Activated naive CD8-positive, alpha-beta T cell treated with anti-CD3 and anti-CD28 coated beads for 36 hours (primary cell): ENCODE data around the gene GGT6. TPM values are rescaled to one million over a fixed set of nuclear protein-coding genes. Genes with fewer than 3 reads are reported as not detected.

Experiments
- DNase-seq: peaks from one replicate; pipeline ENCODE4 v3.0.0; 2021
- H3K27ac Mint-ChIP-seq: one replicate; pipeline ENCODE4 v1.8.0; 2022; ENCODE audit warnings: mild to moderate bottlenecking, moderate library complexity, mixed read lengths
- H3K27me3 Mint-ChIP-seq: one replicate; pipeline ENCODE4 v1.8.0; 2022; ENCODE audit warnings: mild to moderate bottlenecking, mixed read lengths
- H3K36me3 Mint-ChIP-seq: one replicate; pipeline ENCODE4 v1.8.0; 2021; ENCODE audit warnings: mild to moderate bottlenecking, mixed read lengths
- H3K4me1 Mint-ChIP-seq: one replicate; pipeline ENCODE4 v1.8.0; 2021; ENCODE audit warnings: mixed read lengths
- H3K4me3 Mint-ChIP-seq: one replicate; pipeline ENCODE4 v1.8.0; 2022; ENCODE audit warnings: mild to moderate bottlenecking, moderate library complexity, mixed read lengths
- H3K9me3 Mint-ChIP-seq: one replicate; pipeline ENCODE4 v1.8.0; 2022; ENCODE audit warnings: mixed read lengths
- total RNA-seq, 2 experiments: library from RNA; stranded (reverse); gene quantifications; one replicate each; pipeline ENCODE4 v1.2.3, GENCODE V29; 2021

The GGT6 gene
- total RNA-seq, 2 experiments from 2014 or later, result not detected

DNA sequence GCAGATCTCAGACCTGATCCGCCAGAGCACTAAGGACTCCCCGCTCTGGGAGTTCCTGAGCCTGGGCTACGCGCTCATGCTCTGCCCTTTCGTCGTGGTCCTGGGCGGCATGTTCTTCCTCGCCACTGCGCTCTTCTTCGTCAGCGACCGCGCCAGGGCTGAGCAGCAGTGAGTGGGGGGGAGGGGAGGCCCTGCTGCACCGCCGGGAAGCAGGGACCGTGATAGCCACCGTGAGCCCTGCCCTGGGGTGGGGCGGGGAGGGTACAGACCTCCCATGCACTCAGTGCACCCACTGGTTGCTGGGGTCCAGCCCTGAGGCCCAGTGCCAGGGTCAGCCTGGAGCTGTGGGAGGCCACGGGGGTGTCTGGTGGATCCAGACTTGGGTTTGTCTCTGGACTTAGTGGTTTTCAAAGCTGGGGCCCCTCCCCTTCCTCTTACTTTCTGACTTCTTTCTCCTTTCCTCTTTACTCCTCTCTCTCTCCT is 24.1 kb downstream of the GGT6 start:
- Mint-ChIP-seq H3K36me3 (peaks cover 3% of the 10 kb centered on the region), H3K4me3 (no peak overlapping the region), H3K4me1 (peaks cover 7% of the 10 kb centered on the region), H3K27me3 (peaks cover 6% of the 10 kb centered on the region), H3K9me3 (no peaks in the 10 kb centered on the region), H3K27ac (no peak overlapping the region)
- no peak for DNase-seq

DNA sequence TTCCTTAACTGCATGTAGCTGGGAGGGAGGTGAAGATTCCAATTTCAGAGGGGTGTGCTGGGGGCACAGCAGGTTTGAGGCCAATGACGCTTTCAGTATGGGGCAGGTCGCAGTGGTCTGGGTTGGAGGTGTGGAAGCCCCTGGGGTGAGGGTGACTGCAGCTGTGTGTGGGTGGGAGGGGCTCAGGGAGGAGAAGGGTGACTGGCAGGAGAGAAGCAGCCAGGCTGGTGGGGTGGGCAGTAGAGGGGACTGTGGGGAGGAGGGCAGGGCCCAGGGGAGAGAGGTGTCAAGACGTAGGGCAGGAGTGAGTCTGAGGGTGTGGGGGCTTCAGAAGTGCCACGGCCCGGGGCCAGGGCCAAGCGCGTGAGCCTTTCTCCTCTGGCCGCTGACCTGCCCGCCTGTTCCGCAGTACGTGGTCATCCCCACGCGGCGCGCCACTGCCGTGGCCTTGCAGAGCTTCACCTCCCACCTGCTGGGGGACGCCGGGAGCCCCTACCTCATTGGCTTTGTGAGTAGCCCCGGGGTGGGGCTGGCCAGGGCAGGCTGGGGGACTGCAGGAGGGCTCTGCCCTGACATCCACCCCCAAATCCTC is 24.6 kb downstream of the GGT6 start:
- Mint-ChIP-seq H3K27ac (no peak overlapping the region), H3K4me1 (peaks cover 7% of the 10 kb centered on the region), H3K36me3 (peaks cover 3% of the 10 kb centered on the region), H3K9me3 (no peaks in the 10 kb centered on the region), H3K27me3 (peaks cover 6% of the 10 kb centered on the region), H3K4me3 (no peak overlapping the region)
- DNase-seq, result no peak

DNA sequence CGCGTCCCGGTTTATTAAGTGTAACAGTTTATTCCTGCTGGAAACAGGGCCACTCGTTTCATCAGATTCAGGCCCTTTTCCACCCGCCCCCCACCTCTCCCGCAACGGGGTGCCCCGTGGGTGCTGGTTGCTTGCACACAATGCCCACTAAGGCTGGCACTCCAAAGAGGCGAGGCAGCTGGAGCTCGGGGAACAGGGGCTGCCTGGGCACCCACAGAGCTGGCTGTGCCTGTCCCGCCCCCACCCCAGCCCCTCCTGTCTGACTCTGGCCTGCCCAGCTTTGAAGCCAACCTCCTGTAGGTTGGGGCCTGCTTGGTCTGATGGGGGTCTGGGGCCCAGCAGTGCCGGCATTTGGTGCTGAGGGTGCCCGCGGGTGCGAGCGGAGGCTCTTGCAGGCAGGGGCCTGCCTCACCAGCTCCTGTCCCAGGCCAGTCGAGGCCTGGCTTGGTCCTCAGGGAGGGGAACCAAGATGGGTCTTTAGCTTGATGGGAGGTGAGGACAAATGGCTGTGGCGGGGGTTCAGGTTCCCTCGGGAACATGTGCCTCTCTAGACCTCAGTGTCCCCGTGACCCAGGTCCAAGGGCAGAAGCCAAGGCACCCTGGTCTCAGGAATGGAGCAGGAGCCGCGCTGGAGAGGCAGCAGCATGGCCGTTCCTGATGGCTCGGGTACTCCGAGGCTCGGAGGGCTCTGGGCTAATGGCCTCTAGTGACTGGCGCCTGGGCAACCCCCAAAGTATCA is 25.3 kb downstream of the GGT6 start:
- no peak for DNase-seq
- H3K27me3 Mint-ChIP-seq, result peaks cover 6% of the 10 kb centered on the region
- H3K9me3 Mint-ChIP-seq, result no peaks in the 10 kb centered on the region
- no peak overlapping the region for H3K4me3 Mint-ChIP-seq
- peaks cover 7% of the 10 kb centered on the region for H3K4me1 Mint-ChIP-seq
- H3K27ac Mint-ChIP-seq, result no peak overlapping the region
- H3K36me3 Mint-ChIP-seq, result peaks cover 3% of the 10 kb centered on the region

DNA sequence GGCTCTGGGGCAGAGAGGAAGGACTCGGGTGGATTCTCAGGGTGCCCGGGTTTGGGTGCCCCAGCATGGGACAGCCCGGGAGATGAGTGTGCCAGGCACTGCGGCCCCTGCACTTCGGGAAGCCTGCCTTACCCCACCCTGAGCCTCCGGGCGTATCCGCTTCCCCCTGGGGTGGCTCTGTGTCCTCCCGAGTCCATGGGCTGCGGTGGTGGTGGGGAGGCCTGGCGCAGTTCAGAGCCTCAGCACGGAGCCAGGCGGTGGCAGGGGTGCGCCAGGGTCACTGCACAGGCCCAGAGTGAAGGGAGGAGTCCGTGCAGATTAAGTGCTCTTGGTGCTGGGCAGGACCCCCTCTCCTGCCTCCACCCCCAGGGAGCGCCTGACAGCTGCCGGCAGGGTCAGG is 25.9 kb downstream of the GGT6 start:
- Mint-ChIP-seq H3K4me1 (peaks cover 7% of the 10 kb centered on the region), H3K36me3 (no peaks in the 10 kb centered on the region), H3K4me3 (peak overlapping the region; percentile 41), H3K27ac (peak overlapping the region; percentile 52), H3K27me3 (peaks cover 9% of the 10 kb centered on the region), H3K9me3 (no peaks in the 10 kb centered on the region)
- DNase-seq, result no peak

DNA sequence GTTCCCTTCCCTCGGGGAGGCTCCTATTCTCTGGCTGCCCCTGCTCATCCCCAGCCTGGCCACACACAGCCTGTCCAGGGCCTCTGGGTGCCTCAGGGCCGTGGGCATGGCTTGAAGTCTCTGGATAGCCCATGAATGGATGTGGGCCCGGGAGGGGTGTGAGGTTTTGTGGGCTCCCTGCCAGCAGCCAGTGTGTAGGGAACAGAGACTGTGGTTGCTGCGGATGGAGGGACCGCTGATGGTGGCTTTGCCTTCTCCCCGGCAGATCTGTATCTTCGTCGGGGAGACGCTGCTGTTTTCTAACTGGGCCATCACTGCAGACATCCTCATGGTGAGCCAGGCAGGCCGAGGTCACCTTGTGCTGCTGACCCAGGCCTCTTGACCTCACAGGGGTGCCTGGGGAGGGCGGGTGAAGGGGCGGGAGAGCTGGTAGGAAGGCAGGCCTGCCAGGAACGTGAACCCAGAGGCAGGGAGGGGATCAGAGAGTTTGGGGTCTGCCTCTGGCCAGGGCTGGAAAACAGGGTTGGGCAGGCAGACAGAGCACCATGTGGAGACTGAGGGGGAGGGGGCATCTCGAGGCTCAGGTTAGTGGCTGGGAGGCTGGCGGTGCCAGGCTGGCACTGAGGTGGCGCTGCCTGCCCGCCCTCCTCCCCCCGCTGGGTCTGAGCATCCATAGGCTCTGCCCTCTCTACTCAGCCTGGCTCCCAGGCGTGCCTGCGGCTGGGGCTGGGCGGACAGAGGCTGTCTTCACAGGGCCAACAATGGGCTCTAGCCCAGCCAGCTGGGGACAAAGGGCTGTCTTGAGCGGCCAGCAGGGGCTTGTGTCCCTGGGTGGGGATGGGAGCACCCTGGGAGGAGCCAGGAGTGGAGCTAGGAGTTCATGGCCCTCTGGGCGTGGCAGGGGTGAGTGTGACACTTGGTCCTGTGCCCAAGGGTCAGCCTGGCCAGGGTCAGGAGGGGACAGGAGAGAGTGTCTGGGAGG is 26.6 kb downstream of the GGT6 start:
- no peak for DNase-seq
- Mint-ChIP-seq H3K36me3 (no peaks in the 10 kb centered on the region), H3K4me1 (peaks cover 7% of the 10 kb centered on the region), H3K4me3 (peak overlapping the region; percentile 41), H3K27me3 (peaks cover 12% of the 10 kb centered on the region), H3K27ac (peak overlapping the region; percentile 52), H3K9me3 (no peaks in the 10 kb centered on the region)

DNA sequence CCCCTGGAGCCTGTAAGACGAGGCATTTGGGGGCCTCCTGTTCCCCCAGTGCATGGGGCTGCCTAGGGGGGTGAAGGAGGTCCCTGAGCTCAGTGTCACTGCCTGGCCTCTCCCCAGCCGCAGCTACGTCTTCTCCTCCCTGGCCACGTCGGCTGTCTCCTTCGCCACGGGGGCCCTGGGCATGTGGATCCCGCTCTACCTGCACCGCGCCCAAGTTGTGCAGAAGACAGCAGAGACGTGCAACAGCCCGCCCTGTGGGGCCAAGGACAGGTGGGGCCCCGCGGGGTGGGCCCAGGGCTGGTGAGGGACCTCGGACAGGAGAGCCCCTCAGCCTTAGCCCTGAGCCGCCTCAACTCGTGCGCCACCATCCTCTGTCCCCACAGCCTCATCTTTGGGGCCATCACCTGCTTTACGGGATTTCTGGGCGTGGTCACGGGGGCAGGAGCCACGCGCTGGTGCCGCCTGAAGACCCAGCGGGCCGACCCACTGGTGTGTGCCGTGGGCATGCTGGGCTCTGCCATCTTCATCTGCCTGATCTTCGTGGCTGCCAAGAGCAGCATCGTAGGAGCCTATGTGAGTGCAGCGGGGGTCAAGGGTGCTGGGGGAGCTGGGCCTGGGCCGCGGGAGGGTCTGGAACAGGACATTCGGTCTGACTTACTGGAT is 27.4 kb downstream of the GGT6 start:
- DNase-seq, result no peak
- peaks cover 7% of the 10 kb centered on the region for H3K4me1 Mint-ChIP-seq
- H3K27ac Mint-ChIP-seq, result no peak overlapping the region
- no peaks in the 10 kb centered on the region for H3K36me3 Mint-ChIP-seq
- H3K9me3 Mint-ChIP-seq, result no peaks in the 10 kb centered on the region
- H3K27me3 Mint-ChIP-seq, result peaks cover 12% of the 10 kb centered on the region
- no peak overlapping the region for H3K4me3 Mint-ChIP-seq

DNA sequence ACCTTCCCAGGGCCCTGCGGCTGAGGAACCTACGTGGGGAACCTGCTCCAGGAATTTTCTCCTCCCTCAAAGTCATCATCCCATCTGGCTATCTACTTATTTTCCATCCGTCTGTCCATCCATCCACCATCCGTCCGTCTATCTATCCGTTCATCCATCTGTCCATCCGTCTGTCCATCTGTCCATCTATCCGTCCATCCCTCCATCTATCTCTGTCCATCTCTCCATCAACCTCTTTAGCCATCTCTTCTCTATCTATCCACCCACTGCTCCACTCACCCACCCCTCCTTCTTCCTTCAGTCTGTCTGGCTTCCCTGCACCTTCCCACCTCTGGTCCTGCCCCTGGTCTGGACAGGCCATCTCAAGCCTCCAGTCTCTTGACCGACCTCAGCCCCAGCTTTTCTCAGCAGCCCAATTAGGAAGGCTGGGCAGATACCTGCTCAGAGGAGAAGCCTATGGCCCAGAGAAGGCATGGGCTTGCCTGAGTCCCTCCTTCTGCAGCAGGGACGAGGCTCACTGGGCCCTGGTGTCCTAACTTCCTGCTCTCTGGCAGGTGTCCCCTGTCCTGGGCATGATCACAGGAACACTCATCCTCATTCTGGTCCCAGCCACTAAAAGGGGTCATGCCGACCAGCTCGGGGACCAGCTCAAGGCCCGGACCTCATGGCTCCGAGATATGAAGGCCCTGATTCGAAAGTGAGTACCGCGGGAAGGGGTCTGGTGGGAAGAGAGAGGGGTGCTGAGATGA is 28.2 kb downstream of the GGT6 start:
- H3K4me3 Mint-ChIP-seq, result no peak overlapping the region
- no peaks in the 10 kb centered on the region for H3K36me3 Mint-ChIP-seq
- H3K9me3 Mint-ChIP-seq, result no peaks in the 10 kb centered on the region
- DNase-seq, result no peak
- H3K4me1 Mint-ChIP-seq, result peaks cover 7% of the 10 kb centered on the region
- H3K27ac Mint-ChIP-seq, result no peak overlapping the region
- peaks cover 12% of the 10 kb centered on the region for H3K27me3 Mint-ChIP-seq

DNA sequence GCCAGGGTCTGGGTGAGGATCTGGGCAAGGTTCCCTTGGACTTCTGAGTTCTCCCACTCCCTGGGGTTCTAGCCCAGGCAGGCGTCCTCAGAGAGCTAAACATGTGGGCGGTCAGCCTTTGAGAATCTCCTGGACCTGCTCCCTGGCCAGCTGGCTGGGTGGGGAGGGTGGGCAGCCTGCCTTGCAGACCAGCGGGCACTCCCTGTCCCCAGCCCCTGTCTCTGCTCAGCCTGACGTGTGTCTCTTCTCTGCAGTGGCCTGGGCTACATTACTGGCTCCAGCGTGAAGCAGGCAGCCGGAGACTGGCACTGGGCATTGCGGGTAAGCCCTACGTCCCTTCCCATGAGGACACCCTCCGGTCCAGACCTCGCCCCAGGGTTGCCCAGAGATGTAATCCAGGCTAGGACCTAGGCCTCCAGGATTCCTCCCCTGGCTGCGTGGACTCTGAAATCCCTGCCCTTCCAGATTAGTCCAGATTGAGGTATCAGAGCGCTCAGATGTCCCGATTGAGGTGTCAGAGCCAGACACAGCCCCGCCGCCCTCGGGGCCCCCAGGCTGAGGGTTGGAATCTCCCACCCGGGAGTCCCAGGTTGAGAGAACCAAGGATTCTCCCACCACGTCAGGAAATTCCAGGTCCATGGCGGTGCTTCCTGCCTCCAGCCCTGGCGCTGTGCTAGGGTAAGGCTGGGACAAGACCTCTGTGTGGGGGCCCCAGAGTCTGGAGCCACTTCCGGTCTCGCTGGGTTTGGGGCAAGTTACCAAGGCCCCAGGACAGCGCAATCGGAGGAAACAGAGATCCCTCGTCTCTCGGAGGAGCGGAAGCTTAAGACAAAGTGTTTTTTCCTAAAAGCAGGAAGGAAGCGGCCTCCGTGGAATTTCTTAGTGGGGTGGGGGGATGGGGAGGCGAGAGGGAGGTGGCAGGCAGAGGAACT is 29.3 kb downstream of the GGT6 start:
- Mint-ChIP-seq H3K4me1 (peaks cover 7% of the 10 kb centered on the region), H3K27ac (no peak overlapping the region), H3K36me3 (no peaks in the 10 kb centered on the region), H3K4me3 (no peak overlapping the region), H3K27me3 (peaks cover 12% of the 10 kb centered on the region), H3K9me3 (no peaks in the 10 kb centered on the region)
- no peak for DNase-seq

DNA sequence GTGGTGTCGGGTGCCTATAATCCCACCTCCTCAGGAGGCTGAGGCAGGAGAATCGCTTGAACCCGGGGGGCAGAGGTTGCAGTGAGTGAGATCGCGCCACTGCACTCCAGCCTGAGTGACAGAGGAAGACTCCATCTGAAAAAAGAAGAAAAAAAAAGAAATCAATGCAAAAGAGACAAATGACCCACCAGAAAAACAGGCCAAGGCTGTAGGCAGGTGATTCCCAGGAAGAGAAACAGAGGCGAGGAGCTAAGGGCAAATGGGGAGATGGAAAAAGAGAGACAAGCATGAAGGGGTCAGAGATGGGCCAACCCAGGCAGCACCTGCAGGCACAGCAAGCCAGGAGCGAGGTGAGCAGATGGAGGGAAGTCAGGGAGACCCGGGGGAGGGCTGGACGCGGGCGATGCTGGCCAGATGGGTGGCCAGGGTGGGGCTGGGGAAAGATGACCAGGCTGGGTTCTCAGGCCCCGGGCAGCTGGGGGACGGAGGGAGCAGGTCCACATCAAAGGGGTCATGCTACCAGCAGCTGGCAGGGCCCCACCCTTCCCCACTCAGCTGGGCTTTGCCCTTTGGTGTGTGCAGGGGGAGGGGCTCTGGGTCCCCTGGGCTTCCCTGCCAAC is 30.7 kb downstream of the GGT6 start:
- no peak for DNase-seq
- no peaks in the 10 kb centered on the region for H3K9me3 Mint-ChIP-seq
- H3K27me3 Mint-ChIP-seq, result peaks cover 12% of the 10 kb centered on the region
- H3K4me1 Mint-ChIP-seq, result peaks cover 7% of the 10 kb centered on the region
- no peak overlapping the region for H3K4me3 Mint-ChIP-seq
- no peak overlapping the region for H3K27ac Mint-ChIP-seq
- no peaks in the 10 kb centered on the region for H3K36me3 Mint-ChIP-seq

DNA sequence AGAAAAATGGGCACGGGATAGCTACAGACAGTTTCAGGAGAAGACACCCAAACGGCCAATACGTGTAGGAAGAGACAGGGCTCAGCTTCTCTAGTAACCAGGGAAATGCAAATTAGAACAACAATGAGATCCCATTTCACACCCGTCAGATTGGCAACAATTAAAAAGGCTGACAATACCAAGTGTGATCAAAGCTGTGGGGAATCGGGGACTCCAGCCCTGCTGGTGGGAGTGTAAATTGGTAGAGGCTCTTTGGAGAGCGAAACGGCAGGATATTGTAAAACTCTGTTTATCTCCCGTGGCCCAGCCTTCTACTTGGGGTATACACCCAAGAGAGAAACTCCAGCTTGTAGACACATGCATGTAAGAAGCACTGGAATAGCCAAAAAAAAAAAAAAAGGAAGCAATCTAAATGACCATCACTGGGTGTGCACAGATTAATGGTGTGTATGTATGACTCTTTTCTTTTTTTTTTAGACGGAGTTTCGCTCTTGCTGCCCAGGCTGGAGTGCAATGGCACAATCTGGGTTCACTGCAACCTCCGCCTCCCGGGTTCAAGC is 32.7 kb downstream of the GGT6 start:
- Mint-ChIP-seq H3K4me1 (no peaks in the 10 kb centered on the region), H3K36me3 (no peaks in the 10 kb centered on the region), H3K4me3 (no peak overlapping the region), H3K27ac (no peak overlapping the region), H3K9me3 (no peaks in the 10 kb centered on the region), H3K27me3 (peaks cover 5% of the 10 kb centered on the region)
- no peak for DNase-seq

DNA sequence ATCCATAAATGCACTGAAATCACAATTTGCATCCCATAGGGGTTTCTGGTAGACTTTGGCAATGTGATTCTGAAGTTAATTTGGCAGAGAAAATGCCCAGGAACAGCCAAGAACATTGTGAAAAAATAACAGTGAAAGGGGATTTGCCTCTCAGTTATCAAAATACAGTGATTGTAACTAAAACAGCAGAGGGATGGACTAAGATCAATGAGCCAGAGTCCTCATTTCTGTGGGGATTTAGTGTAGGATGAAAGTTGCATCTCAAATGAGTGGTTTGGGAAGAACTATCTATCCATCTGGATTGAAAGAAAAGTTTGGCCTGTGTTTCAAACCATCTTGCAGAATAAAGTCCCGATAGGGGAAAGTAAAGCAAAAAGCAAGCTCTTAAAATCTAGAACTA is 33.2 kb downstream of the GGT6 start:
- Mint-ChIP-seq H3K4me1 (no peaks in the 10 kb centered on the region), H3K27ac (no peak overlapping the region), H3K36me3 (no peaks in the 10 kb centered on the region), H3K4me3 (no peak overlapping the region), H3K27me3 (peaks cover 5% of the 10 kb centered on the region), H3K9me3 (no peaks in the 10 kb centered on the region)
- DNase-seq, result no peak

DNA sequence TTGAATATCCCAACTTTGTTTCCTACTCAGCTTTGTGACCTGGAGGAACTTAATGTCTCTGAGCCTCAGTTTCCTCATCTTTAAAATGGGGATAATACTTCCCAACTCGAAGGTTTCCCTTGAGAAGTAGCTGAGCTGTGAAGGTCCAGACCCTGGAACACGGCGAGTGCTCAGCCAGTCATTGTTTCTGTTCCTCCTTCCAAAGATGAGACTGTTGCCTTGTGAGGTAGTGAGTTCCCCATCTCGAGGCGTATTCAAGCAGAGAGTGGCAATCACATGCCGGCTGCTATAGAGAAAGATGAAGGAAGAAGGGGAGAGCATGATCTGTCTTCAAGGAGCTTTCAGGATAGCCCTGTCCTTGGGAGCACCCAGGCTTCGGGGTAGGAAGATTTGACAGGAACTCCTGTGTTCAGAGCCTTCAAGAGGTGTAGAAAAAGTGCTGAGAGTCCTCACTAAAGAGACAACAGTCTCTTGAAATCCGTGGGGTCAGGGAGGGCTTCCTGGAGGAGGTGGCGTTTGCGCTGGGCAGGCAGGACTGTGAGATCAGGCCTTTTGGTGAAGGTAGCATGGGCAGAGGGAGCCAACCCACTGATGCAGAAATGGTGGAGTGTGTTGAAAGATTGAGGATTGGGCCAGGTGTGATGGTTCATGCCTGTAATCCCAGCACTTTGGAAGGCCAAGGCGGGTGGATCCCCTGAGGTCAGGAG is 34.5 kb downstream of the GGT6 start:
- Mint-ChIP-seq H3K36me3 (no peaks in the 10 kb centered on the region), H3K27me3 (peaks cover 5% of the 10 kb centered on the region), H3K4me1 (no peaks in the 10 kb centered on the region), H3K27ac (no peak overlapping the region), H3K9me3 (no peaks in the 10 kb centered on the region), H3K4me3 (no peak overlapping the region)
- DNase-seq, result no peak
